Measurements from ENCODE around the gene POLN.

POLN gene

GRCh38 chr4:2253160-2254084 is 11.5 kb upstream of the POLN start:
- no peaks in the 10 kb centered on the region for H3K27me3 Mint-ChIP-seq (ENCODE audit: low read depth)
- H3K27ac Mint-ChIP-seq: no peak overlapping the region
- H3K36me3 Mint-ChIP-seq (ENCODE audit: low read depth): peaks cover 2% of the 10 kb centered on the region
- no peak overlapping the region for H3K4me3 Mint-ChIP-seq
- H3K4me1 Mint-ChIP-seq (ENCODE audit: low read depth): no peaks in the 10 kb centered on the region
- H3K9me3 Mint-ChIP-seq: no peaks in the 10 kb centered on the region

- Mint-ChIP-seq H3K4me1 (ENCODE audit: low read depth) (no peaks in the 10 kb centered on the region), H3K36me3 (ENCODE audit: low read depth) (peaks cover 2% of the 10 kb centered on the region), H3K27me3 (ENCODE audit: low read depth) (no peaks in the 10 kb centered on the region), H3K27ac (no peak overlapping the region), H3K4me3 (no peak overlapping the region), H3K9me3 (no peaks in the 10 kb centered on the region)
These were observed 10.7 kb upstream of the POLN start for GRCh38 chr4:2252530-2253091.

GRCh38 chr4:2251795-2252529 is 10.0 kb upstream of the POLN start:
- Mint-ChIP-seq H3K36me3 (ENCODE audit: low read depth) (peaks cover 2% of the 10 kb centered on the region), H3K27ac (no peak overlapping the region), H3K4me1 (ENCODE audit: low read depth) (no peaks in the 10 kb centered on the region), H3K9me3 (no peaks in the 10 kb centered on the region), H3K4me3 (no peak overlapping the region), H3K27me3 (ENCODE audit: low read depth) (no peaks in the 10 kb centered on the region)

GRCh38 chr4:2251073-2251794 is 9.3 kb upstream of the POLN start:
- Mint-ChIP-seq H3K4me1 (ENCODE audit: low read depth) (no peaks in the 10 kb centered on the region), H3K9me3 (no peaks in the 10 kb centered on the region), H3K27me3 (ENCODE audit: low read depth) (no peaks in the 10 kb centered on the region), H3K4me3 (no peak overlapping the region), H3K27ac (no peak overlapping the region), H3K36me3 (ENCODE audit: low read depth) (peaks cover 2% of the 10 kb centered on the region)

- no peaks in the 10 kb centered on the region for H3K27me3 Mint-ChIP-seq (ENCODE audit: low read depth)
- no peak overlapping the region for H3K27ac Mint-ChIP-seq
- no peak overlapping the region for H3K4me3 Mint-ChIP-seq
- no peaks in the 10 kb centered on the region for H3K4me1 Mint-ChIP-seq (ENCODE audit: low read depth)
- H3K9me3 Mint-ChIP-seq: no peaks in the 10 kb centered on the region
- peaks cover 2% of the 10 kb centered on the region for H3K36me3 Mint-ChIP-seq (ENCODE audit: low read depth)
These were observed 8.6 kb upstream of the POLN start for GRCh38 chr4:2250357-2251072.

GRCh38 chr4:2249526-2250356 is 7.8 kb upstream of the POLN start:
- Mint-ChIP-seq H3K36me3 (ENCODE audit: low read depth) (peaks cover 2% of the 10 kb centered on the region), H3K27ac (no peak overlapping the region), H3K4me3 (no peak overlapping the region), H3K9me3 (no peaks in the 10 kb centered on the region), H3K27me3 (ENCODE audit: low read depth) (no peaks in the 10 kb centered on the region), H3K4me1 (ENCODE audit: low read depth) (peaks cover 1% of the 10 kb centered on the region)

GRCh38 chr4:2248821-2249261 is 6.9 kb upstream of the POLN start:
- Mint-ChIP-seq H3K36me3 (ENCODE audit: low read depth) (peaks cover 2% of the 10 kb centered on the region), H3K4me1 (ENCODE audit: low read depth) (peaks cover 3% of the 10 kb centered on the region), H3K4me3 (no peak overlapping the region), H3K9me3 (no peaks in the 10 kb centered on the region), H3K27ac (no peak overlapping the region), H3K27me3 (ENCODE audit: low read depth) (no peaks in the 10 kb centered on the region)

GRCh38 chr4:2248044-2248780 is 6.3 kb upstream of the POLN start:
- H3K27ac Mint-ChIP-seq: no peak overlapping the region
- H3K27me3 Mint-ChIP-seq (ENCODE audit: low read depth): no peaks in the 10 kb centered on the region
- no peak overlapping the region for H3K4me3 Mint-ChIP-seq
- peaks cover 9% of the 10 kb centered on the region for H3K4me1 Mint-ChIP-seq (ENCODE audit: low read depth)
- no peaks in the 10 kb centered on the region for H3K9me3 Mint-ChIP-seq
- H3K36me3 Mint-ChIP-seq (ENCODE audit: low read depth): peaks cover 2% of the 10 kb centered on the region

- Mint-ChIP-seq H3K4me3 (no peak overlapping the region), H3K27me3 (ENCODE audit: low read depth) (no peaks in the 10 kb centered on the region), H3K4me1 (ENCODE audit: low read depth) (peaks cover 10% of the 10 kb centered on the region), H3K27ac (no peak overlapping the region), H3K36me3 (ENCODE audit: low read depth) (peaks cover 2% of the 10 kb centered on the region), H3K9me3 (no peaks in the 10 kb centered on the region)
These were observed 5.5 kb upstream of the POLN start for GRCh38 chr4:2247128-2248043.

- Mint-ChIP-seq H3K9me3 (no peaks in the 10 kb centered on the region), H3K4me3 (no peak overlapping the region), H3K36me3 (ENCODE audit: low read depth) (peaks cover 1% of the 10 kb centered on the region), H3K27me3 (ENCODE audit: low read depth) (no peaks in the 10 kb centered on the region), H3K27ac (no peak overlapping the region), H3K4me1 (ENCODE audit: low read depth) (peaks cover 11% of the 10 kb centered on the region)
These were observed 4.6 kb upstream of the POLN start for GRCh38 chr4:2246384-2247127.

- Mint-ChIP-seq H3K4me1 (ENCODE audit: low read depth) (peaks cover 14% of the 10 kb centered on the region), H3K27ac (no peak overlapping the region), H3K36me3 (ENCODE audit: low read depth) (peaks cover 3% of the 10 kb centered on the region), H3K27me3 (ENCODE audit: low read depth) (no peaks in the 10 kb centered on the region), H3K4me3 (no peak overlapping the region), H3K9me3 (no peaks in the 10 kb centered on the region)
These were observed 3.9 kb upstream of the POLN start for GRCh38 chr4:2245787-2246275.
